Measurements from ENCODE around the gene EEF1B2.
"Not testable (repeated sequence)": the region's sequence is repeated elsewhere in the genome, so short reads cannot be mapped to it uniquely, and the experiment has no call there.

EEF1B2 gene

GRCh38 chr2:206164261-206164862 is 4.7 kb downstream of the EEF1B2 start:
- DNase-seq, result no peak

GRCh38 chr2:206168230-206168629 is 8.5 kb downstream of the EEF1B2 start:
- DNase-seq, result not testable (repeated sequence)

- not testable (repeated sequence) for DNase-seq
Measured at GRCh38 chr2:206171624-206172397, 12.1 kb downstream of the EEF1B2 start.

GRCh38 chr2:206173147-206173546 is 13.5 kb downstream of the EEF1B2 start:
- no peak for DNase-seq

GRCh38 chr2:206176121-206176520 is 16.4 kb downstream of the EEF1B2 start:
- no peak for DNase-seq

GRCh38 chr2:206176901-206177300 is 17.2 kb downstream of the EEF1B2 start:
- no peak for DNase-seq

- not testable (repeated sequence) for DNase-seq
Measured at GRCh38 chr2:206181526-206181925, 21.8 kb downstream of the EEF1B2 start.

GRCh38 chr2:206189691-206190090 is 30.0 kb downstream of the EEF1B2 start:
- no peak for DNase-seq

- no peak for DNase-seq
Measured at GRCh38 chr2:206190111-206190510, 30.4 kb downstream of the EEF1B2 start.

GRCh38 chr2:206190689-206191088 is 31.0 kb downstream of the EEF1B2 start:
- DNase-seq, result no peak

- no peak for DNase-seq
Measured at GRCh38 chr2:206192157-206192556, 32.5 kb downstream of the EEF1B2 start.

GRCh38 chr2:206193671-206194357 is 34.1 kb downstream of the EEF1B2 start:
- DNase-seq, result no peak

GRCh38 chr2:206198677-206199076 is 39.0 kb downstream of the EEF1B2 start:
- no peak for DNase-seq

- no peak for DNase-seq
Measured at GRCh38 chr2:206201075-206201848, 41.6 kb downstream of the EEF1B2 start.

- no peak for DNase-seq
Measured at GRCh38 chr2:206202446-206202845, 42.8 kb downstream of the EEF1B2 start.

GRCh38 chr2:206203331-206203730 is 43.6 kb downstream of the EEF1B2 start:
- no peak for DNase-seq

GRCh38 chr2:206204710-206205109 is 45.0 kb downstream of the EEF1B2 start:
- no peak for DNase-seq

GRCh38 chr2:206207316-206207715 is 47.6 kb downstream of the EEF1B2 start:
- not testable (repeated sequence) for DNase-seq

- no peak for DNase-seq
Measured at GRCh38 chr2:206208900-206209299, 49.2 kb downstream of the EEF1B2 start.

GRCh38 chr2:206211657-206212255 is 52.1 kb downstream of the EEF1B2 start:
- no peak for DNase-seq

All from activated CD4-positive, alpha-beta T cell treated with anti-CD3 and anti-CD28 coated beads for 1 hour (primary cell).